Common myeloid progenitor, CD34-positive (primary cell): Measurements from ENCODE around the gene MPIG6B.

ENCODE experiments used
- CTCF ChIA-PET: fragments of 350-600 bp; sonication (Branson Sonifier 250); formaldehyde crosslinking; loops from one replicate; lab custom pipeline; 2021; ENCODE audit warnings: antibody characterized with exemption; lab: Charles Lee
- POLR2A ChIA-PET: fragments of 350-600 bp; sonication (Branson Sonifier 250); formaldehyde crosslinking; loops from one replicate; lab custom pipeline; 2021; ENCODE audit warnings: antibody characterized with exemption; lab: Charles Lee
- DNase-seq, 3 donors: peaks; one replicate each; pipeline versions ENCODE4 v3.0.0 to v3.0.0-alpha.2; 2013
- H3K27ac ChIP-seq, 2 experiments: 1 replicate in 1 of 2; 2 replicates in 1 of 2; pipeline ENCODE4 v1.7.0; 2013; ENCODE audit warnings: inconsistent platforms in 2 of 2, low read length in 2 of 2, mild to moderate bottlenecking in 2 of 2, low read depth in 1 of 2, moderate library complexity in 1 of 2; ENCODE audit not compliant: severe bottlenecking in 2 of 2, insufficient read depth in 1 of 2, poor library complexity in 1 of 2
- H3K27me3 ChIP-seq, 5 experiments: replicated peaks in 2 of 5; 1 replicate in 3 of 5; 2 replicates in 2 of 5; pipeline versions ENCODE4 v1.6.1 to v1.7.0; 2013; ENCODE audit warnings: low read length in 4 of 5, mild to moderate bottlenecking in 2 of 5, moderate library complexity in 2 of 5, inconsistent platforms in 1 of 5; ENCODE audit not compliant: insufficient read depth in 5 of 5, control insufficient read depth in 4 of 5
- H3K36me3 ChIP-seq, 4 experiments: 1 replicate in 2 of 4; 2 replicates in 2 of 4; pipeline versions ENCODE4 v1.6.1 to v1.7.0; 2013; ENCODE audit warnings: low read length in 3 of 4, control low read depth in 1 of 4, mild to moderate bottlenecking in 1 of 4; ENCODE audit not compliant: control insufficient read depth in 4 of 4, insufficient read depth in 4 of 4
- H3K4me1 ChIP-seq, 4 experiments: 1 replicate in 3 of 4; 2 replicates in 1 of 4; pipeline versions ENCODE4 v1.6.1 to v1.7.1; 2013; ENCODE audit warnings: low read length in 3 of 4, mild to moderate bottlenecking in 3 of 4, control low read depth in 1 of 4, inconsistent platforms in 1 of 4, moderate library complexity in 1 of 4; ENCODE audit not compliant: control insufficient read depth in 4 of 4, insufficient read depth in 4 of 4; ENCODE audit errors: control extremely low read depth in 1 of 4
- H3K4me3 ChIP-seq, 7 experiments: 1 replicate in 4 of 7; 2 replicates in 3 of 7; pipeline versions ENCODE4 v1.5.1 to v1.7.0; 2013; ENCODE audit warnings: mild to moderate bottlenecking in 7 of 7, low read length in 6 of 7, moderate library complexity in 6 of 7, inconsistent platforms in 2 of 7, low read depth in 2 of 7, control low read depth in 1 of 7; ENCODE audit not compliant: insufficient read depth in 4 of 7, control insufficient read depth in 1 of 7; ENCODE audit errors: extremely low read depth in 1 of 7
- H3K9me3 ChIP-seq, 5 experiments: 1 replicate in 4 of 5; 2 replicates in 1 of 5; pipeline versions ENCODE4 v1.6.1 to v1.7.1; 2013; ENCODE audit warnings: low read length in 4 of 5, mild to moderate bottlenecking in 2 of 5, inconsistent platforms in 1 of 5, low read depth in 1 of 5, moderate library complexity in 1 of 5; ENCODE audit not compliant: control insufficient read depth in 4 of 5, insufficient read depth in 2 of 5; ENCODE audit errors: control extremely low read depth in 1 of 5
- WGBS: methylation state at CpG from one replicate; pipeline ENCODE4 v1.1.5; 2013; ENCODE audit not compliant: insufficient coverage; 5-methylcytosine and 5-hydroxymethylcytosine counted together

The MPIG6B gene

DNA sequence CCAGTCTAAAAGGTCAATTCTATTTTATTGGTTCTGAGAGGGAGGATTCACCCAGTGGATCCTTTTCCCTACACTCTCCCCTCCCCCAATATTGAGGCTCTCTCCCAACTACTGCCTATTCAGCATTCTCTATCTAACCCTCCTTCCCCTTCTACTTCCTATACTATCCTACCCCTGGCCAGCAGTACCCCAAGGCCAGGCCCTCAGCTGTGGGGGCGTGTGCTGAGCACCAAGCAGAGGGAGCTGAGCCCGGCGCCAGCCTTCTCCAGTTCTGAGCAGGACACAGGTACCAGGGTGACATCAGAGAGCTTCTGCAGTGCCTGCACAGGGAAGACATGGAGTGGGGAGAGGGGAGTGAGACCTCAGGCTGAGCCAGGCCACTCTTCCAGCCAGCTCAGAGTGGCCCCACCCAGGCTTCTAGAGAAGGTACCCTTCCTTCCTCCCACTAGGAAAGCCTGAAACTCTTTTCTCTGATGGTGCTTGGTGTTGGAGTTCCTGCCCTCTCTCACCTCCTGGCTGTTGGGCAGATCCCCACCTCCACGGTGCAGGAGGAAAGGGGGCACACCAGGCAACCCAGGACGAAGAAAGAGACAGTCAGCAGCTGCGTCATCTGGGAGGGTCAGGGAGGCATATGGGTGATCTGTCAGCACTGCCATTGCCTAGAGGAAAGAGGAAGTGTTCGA, 4.0 kb downstream of the MPIG6B start:
- peak overlapping the region; percentile 64 to 88 for H3K27ac ChIP-seq
- peak in 1 of 3 donors; percentile 78 for DNase-seq
- ChIA-PET CTCF (interaction anchor here (0.6 to 19.7 kb wide), 15 partner anchors 12 to 106 kb away, joined by 3 to 268 read pairs (median 3); partner anchors contain the start of genes ABHD16A, CLIC1, LY6G6D and MSH5), POLR2A (interaction anchor here (0.6 to 1.5 kb wide), 11 partner anchors 9 to 100 kb away, joined by 3 to 21 read pairs (median 5); partner anchors contain the start of genes CLIC1, HSPA1B and MSH5)
- H3K27me3 ChIP-seq: no peaks in the 10 kb centered on the region
- 41% methylated on average over 6 of the region's 7 CpGs for WGBS
- no peaks in the 10 kb centered on the region for H3K9me3 ChIP-seq
- H3K4me1 ChIP-seq: peaks cover 13 to 75% (median 70%) of the 10 kb centered on the region in 4 experiments
- peaks cover 5 to 41% (median 23%) of the 10 kb centered on the region in 4 experiments for H3K36me3 ChIP-seq
- peak overlapping the region in 5 of 7 experiments; percentile 7 to 95 (median 44) for H3K4me3 ChIP-seq

DNA sequence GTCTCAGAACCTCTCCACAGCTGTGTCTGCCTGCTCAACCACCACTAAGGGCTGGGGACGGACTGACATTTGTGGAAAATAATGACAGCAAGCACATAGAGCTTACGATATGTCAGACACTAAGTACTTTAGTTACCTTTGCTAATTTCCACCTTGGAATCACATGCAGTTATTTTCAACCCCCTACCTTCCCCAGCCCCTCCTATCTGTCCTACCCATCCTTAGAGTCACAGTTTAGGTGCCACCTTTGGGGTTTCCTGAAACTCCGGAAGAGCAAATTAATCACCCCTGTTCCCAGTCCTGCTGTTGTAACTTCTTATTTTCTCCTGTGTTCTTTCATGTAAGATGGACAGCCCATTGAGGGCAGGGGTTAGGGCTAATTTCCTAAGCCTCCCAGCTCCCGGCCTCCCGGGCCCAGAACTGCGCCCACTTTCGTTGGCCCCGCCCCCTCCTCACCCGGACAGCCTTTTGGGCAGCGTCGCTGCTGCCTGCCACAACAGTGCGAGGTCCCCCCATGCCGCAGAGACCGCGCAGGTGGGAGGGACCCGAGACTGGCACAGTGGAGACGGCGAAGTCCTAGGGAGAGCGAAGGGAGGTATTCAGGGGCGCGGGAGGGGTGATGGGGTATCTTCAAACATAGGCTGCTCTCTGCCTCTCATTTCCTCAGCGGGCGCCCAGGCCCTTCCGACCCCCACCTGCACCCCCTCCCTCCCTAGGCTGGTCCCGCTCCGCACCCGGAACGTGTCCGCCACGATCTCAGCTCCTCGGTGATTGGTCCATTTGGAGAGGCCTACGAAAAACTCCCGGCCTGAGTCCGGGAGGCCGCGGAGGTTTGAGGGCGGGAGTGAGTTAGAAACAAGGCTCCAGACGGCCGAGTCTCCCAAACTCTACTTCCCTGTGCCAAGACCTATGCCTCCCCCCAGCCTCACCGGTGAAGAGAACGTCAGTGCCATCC, 4.8 kb downstream of the MPIG6B start:
- ChIA-PET POLR2A (interaction anchor here (0.6 to 1.5 kb wide), 11 partner anchors 8 to 99 kb away, joined by 3 to 21 read pairs (median 5); partner anchors contain the start of genes CLIC1, HSPA1B and MSH5), CTCF (interaction anchor here (0.6 to 19.7 kb wide), 15 partner anchors 11 to 105 kb away, joined by 3 to 268 read pairs (median 4); partner anchors contain the start of genes ABHD16A, CLIC1, LY6G6D and MSH5)
- H3K9me3 ChIP-seq: no peaks in the 10 kb centered on the region
- peak in 2 of 3 donors; percentile 92 to 93 for DNase-seq
- peaks cover 7 to 44% (median 26%) of the 10 kb centered on the region in 4 experiments for H3K36me3 ChIP-seq
- H3K27me3 ChIP-seq: no peaks in the 10 kb centered on the region
- H3K4me1 ChIP-seq: peaks cover 13 to 76% (median 67%) of the 10 kb centered on the region in 4 experiments
- peak overlapping the region in 6 of 7 experiments; percentile 11 to 100 (median 95) for H3K4me3 ChIP-seq
- WGBS: 80% methylated on average over 24 of the region's 41 CpGs
- peak overlapping the region; percentile 64 to 88 for H3K27ac ChIP-seq

DNA sequence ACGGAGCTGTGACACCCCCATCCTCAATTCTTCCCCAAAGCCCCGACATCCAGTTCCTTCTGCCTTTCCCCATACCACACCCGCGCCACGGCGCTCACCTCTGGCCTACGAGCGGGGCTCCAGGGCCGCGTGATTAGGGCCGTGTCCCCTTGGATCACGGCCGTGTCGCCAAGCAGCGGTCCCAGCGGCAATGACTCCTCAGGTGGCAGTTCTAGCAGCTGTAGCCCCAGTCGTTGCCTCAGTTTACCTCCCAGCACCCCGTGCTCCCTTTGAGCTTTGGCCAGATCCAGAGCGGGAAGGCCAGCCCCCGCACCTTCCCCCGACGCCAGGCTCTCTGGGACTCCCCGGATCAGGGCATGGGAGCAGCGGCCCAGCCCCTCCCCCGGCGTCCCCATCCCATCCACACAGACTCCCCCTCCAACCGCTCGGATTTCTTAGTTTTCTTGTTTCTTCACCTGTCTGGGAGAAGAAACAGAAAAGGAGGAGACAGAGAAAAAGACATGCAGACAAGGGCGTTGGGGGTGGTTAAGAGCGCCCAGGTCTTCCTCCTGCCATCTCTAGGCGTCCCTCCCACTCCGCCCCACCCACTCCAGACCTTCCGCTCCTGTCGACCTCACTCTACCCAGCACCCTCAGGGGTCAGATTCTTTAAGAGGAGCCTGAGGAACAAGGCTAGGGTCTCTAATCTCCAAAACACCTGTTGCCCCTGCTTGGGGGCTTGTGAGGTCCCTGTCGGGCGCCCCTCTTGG, 5.8 kb downstream of the MPIG6B start, which contains the start of gene DDAH2:
Gene DDAH2, minus strand, starts transcription at position 533 of the 748 bp plus-strand sequence. Its CDS starts 138 bp downstream, at position 395.
- peak within 1 kb of the TSS; percentile 81 to 100 (median 95) for H3K4me3 ChIP-seq
- peaks cover 16 to 77% (median 67%) of the 10 kb centered on the region in 4 experiments for H3K4me1 ChIP-seq
- 43% methylated on average over 21 of the region's 36 CpGs for WGBS

DNA sequence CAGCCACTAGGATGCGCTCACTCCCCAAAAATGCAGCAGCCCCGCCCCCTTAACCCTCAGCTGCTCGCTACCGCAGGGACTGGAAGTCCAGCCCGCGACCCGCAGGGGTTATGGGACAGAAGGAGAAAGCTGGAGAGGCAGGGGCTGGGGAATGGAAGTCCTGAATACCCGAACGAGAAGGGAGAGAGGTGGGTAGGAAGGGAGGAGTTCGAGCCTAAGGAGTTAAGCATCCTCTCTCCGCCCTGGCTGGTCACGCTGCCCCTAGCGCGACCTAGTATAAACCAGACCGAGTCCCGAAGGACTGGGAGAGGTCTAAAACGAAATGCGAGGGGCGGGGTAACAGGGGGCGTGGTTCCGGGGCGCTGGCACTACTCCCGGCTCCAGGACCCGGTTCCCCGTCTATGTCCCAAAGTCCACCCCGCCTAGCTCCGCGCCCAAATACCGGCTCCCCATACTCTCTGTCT, 6.4 kb downstream of the MPIG6B start:
- no peaks in the 10 kb centered on the region for H3K9me3 ChIP-seq
- H3K4me3 ChIP-seq: peak overlapping the region; percentile 81 to 100 (median 95)
- H3K27me3 ChIP-seq: no peaks in the 10 kb centered on the region
- WGBS: 0% methylated on average over 16 of the region's 29 CpGs
- ChIA-PET CTCF (interaction anchor here (0.9 to 19.7 kb wide), 18 partner anchors 9 to 183 kb away, joined by 3 to 268 read pairs (median 4); partner anchors contain the start of genes ATP6V1G2, C6orf47, CLIC1 and HSPA1A), POLR2A (interaction anchor here (0.7 to 2.2 kb wide), 10 partner anchors 8 to 101 kb away, joined by 3 to 53 read pairs (median 9); partner anchors contain the start of genes GPANK1, HSPA1B, LSM2 and LY6G6C)
- peaks cover 11 to 60% (median 40%) of the 10 kb centered on the region in 4 experiments for H3K36me3 ChIP-seq
- H3K27ac ChIP-seq: peak overlapping the region; percentile 62 to 88
- peak; percentile 88 to 91 (median 91) for DNase-seq
- peaks cover 20 to 78% (median 67%) of the 10 kb centered on the region in 4 experiments for H3K4me1 ChIP-seq

More for the DNA sequence above, 5.8 kb downstream of the MPIG6B start, which contains the start of gene DDAH2:
- no peak for DNase-seq
- Histone ChIP-seq H3K9me3 (no peaks in the 10 kb centered on the region), H3K27ac (peak within 1 kb of the TSS; percentile 64 to 88), H3K27me3 (no peaks in the 10 kb centered on the region), H3K36me3 (peaks cover 7 to 54% (median 35%) of the 10 kb centered on the region in 4 experiments)
- ChIA-PET CTCF (interaction anchor here (0.9 to 19.7 kb wide), 14 partner anchors 10 to 102 kb away, joined by 3 to 268 read pairs (median 6); partner anchors contain the start of genes C6orf47, CLIC1, HSPA1A and HSPA1B), POLR2A (interaction anchor here (1.1 to 2.2 kb wide), 9 partner anchors 10 to 102 kb away, joined by 4 to 53 read pairs (median 10); partner anchors contain the start of genes HSPA1B, LSM2 and MSH5)

DNA sequence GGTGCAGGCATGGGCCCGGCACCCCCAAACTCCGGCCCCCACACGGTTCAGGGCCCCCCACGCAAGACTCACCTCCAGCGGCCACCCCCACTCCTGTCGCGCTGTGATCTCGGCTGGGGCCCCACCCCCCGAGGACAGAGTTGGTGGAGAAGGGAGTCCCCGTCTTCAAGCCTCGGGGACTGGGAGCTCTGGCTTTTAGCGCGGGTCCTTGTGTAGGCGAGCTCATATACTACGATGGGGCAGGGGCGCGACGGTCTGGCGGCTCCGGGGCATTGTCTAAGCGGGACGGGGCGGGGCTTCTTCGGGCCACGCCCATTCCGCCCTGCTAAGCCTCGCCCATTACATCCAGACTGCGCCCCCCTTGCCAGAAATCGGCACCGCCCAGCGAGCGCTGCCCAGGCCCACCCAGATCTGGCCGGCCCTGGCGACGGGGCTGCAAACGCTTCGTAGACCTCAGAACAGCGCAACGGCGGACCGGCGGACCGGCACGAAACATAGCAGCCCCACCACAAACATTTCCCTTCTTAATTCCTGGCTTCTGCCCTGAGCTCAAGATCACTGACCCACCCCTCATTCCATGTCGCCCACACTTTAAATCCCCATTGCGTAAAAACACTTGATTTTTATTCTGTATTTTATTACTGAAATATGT, 6.9 kb downstream of the MPIG6B start:
- ChIA-PET POLR2A (interaction anchor here (0.7 to 2.2 kb wide), 10 partner anchors 9 to 133 kb away, joined by 3 to 53 read pairs (median 9); partner anchors contain the start of genes GPANK1, HSPA1B, LSM2 and LY6G6C), CTCF (interaction anchor here (0.7 to 19.7 kb wide), 21 partner anchors 9 to 184 kb away, joined by 3 to 268 read pairs (median 4); partner anchors contain the start of genes ATP6V1G2, C6orf47, CLIC1 and HSPA1A)
- under 1% methylated on average over 42 of the region's 46 CpGs for WGBS
- peak overlapping the region; percentile 62 to 88 for H3K27ac ChIP-seq
- H3K9me3 ChIP-seq: no peaks in the 10 kb centered on the region
- peaks cover 20 to 78% (median 67%) of the 10 kb centered on the region in 4 experiments for H3K4me1 ChIP-seq
- no peaks in the 10 kb centered on the region for H3K27me3 ChIP-seq
- peak overlapping the region; percentile 81 to 100 (median 95) for H3K4me3 ChIP-seq
- peaks cover 11 to 56% (median 39%) of the 10 kb centered on the region in 4 experiments for H3K36me3 ChIP-seq
- DNase-seq: peak; percentile 89 to 95 (median 94)
